ENCODE measurements around the gene MINDY2. TPM values are rescaled to one million over a fixed set of nuclear protein-coding genes. Genes with fewer than 3 reads are reported as not detected.
A peak's percentile ranks its signal among the peaks of the same experiment; 100 is the strongest.
"Not testable (repeated sequence)": the region's sequence is repeated elsewhere in the genome, so short reads cannot be mapped to it uniquely, and the experiment has no call there.

MINDY2 gene
- total RNA-seq, 1 donor from 2014 or later = 25.0 TPM

DNA sequence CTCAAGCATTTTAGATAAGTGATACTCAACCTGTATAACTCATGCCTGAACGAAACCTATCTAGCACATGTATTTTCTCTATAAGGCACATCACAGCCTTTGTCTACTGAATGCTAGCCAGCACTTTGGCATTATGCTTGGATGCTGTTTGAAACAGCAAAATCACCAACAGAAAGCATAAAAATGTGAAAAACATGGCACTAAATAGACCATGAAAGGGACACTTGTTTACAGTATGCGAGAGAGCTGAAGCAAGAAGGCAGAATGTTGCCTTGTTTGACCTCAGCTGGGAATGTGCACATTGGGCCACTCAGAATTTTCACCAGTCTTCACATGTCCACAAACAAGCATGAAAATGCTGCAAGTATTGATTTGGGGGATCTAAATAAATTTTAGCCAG, 59.5 kb downstream of the MINDY2 start:
- no peak overlapping the region for H3K27ac ChIP-seq
- H4K20me1 ChIP-seq (ENCODE audit: low read depth) = no peaks in the 10 kb centered on the region
- Mint-ChIP-seq H3K4me1 (peaks cover 16% of the 10 kb centered on the region), H3K36me3 (peaks cover 12% of the 10 kb centered on the region), H3K4me3 (no peak overlapping the region), H3K27ac (no peak overlapping the region), H3K27me3 (ENCODE audit: insufficient read depth, low read depth) (no peaks in the 10 kb centered on the region), H3K9me3 (no peaks in the 10 kb centered on the region)
- no peaks in the 10 kb centered on the region for H3K9me3 ChIP-seq (ENCODE audit: low read depth)
- peaks cover 30% of the 10 kb centered on the region for H3F3A ChIP-seq (ENCODE audit: low read depth)
- no peak for DNase-seq (ENCODE audit: low spot score)
- H3K4me3 ChIP-seq = no peak overlapping the region
- peaks cover 8% of the 10 kb centered on the region for H3K36me3 ChIP-seq
- no peak overlapping the region for H3K9ac ChIP-seq
- H3K27me3 ChIP-seq = no peaks in the 10 kb centered on the region
- no peak overlapping the region for H2AFZ ChIP-seq (replicated peaks)
- TF ChIP-seq EZH2phosphoT487 (IDR thresholded peaks at IDR 0.05) (no peak), CTCF (IDR thresholded peaks at IDR 0.05) (no peak), EZH2 (IDR thresholded peaks at IDR 0.05) (no peak)
- peaks cover 23% of the 10 kb centered on the region for H3K4me1 ChIP-seq
- H3K4me2 ChIP-seq = no peak overlapping the region
- H3K79me2 ChIP-seq (ENCODE audit: low read depth) = peaks cover 6% of the 10 kb centered on the region

- peaks cover 16% of the 10 kb centered on the region for H3K4me1 Mint-ChIP-seq
- H3K27ac Mint-ChIP-seq = peak overlapping the region; percentile 38
- DNase-seq (ENCODE audit: low spot score) = peak; percentile 57
- H3K27ac ChIP-seq = peak overlapping the region; percentile 93
- not testable (repeated sequence) for H3K36me3 Mint-ChIP-seq; H3K9me3 ChIP-seq (ENCODE audit: low read depth); H3K27me3 ChIP-seq; H3K9ac ChIP-seq; H3K9me3 Mint-ChIP-seq; H3K27me3 Mint-ChIP-seq (ENCODE audit: insufficient read depth, low read depth); H4K20me1 ChIP-seq (ENCODE audit: low read depth); H3K79me2 ChIP-seq (ENCODE audit: low read depth); H3K36me3 ChIP-seq
- peaks cover 30% of the 10 kb centered on the region for H3F3A ChIP-seq (ENCODE audit: low read depth)
- H3K4me2 ChIP-seq = peak overlapping the region; percentile 76
- H2AFZ ChIP-seq (replicated peaks) = peak overlapping the region; percentile 30
- peak; percentile 27 for TF ChIP-seq EZH2phosphoT487 (IDR thresholded peaks at IDR 0.05)
- H3K4me3 ChIP-seq = peak overlapping the region; percentile 45
- peak overlapping the region; percentile 69 for H3K4me3 Mint-ChIP-seq
- peaks cover 23% of the 10 kb centered on the region for H3K4me1 ChIP-seq
These were observed 62.8 kb downstream of the MINDY2 start for GRCh38 chr15:58833681-58834426.

DNA sequence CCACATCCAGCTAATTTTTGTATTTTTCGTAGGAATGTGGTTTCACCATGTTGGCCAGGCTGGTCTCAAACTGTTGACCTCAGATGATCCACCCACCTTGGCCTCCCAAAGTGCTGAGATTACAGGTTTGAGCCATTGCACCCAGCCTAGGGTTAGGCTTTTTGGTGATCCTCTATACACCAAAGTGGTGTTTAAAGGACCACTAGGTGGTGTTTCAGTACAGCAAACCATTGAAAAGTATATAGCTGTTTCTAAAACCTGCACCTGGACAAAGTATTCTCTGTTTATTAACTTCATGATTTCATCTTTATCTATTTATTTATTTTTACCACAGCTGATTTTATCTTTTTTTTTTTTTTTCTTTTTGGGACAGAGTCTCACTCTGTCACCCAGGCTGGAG, 68.4 kb downstream of the MINDY2 start:
- Histone ChIP-seq H3K36me3 (no peaks in the 10 kb centered on the region), H2AFZ (replicated peaks) (no peak overlapping the region), H4K20me1 (ENCODE audit: low read depth) (no peaks in the 10 kb centered on the region), H3F3A (ENCODE audit: low read depth) (peaks cover 5% of the 10 kb centered on the region), H3K4me2 (no peak overlapping the region), H3K27me3 (no peaks in the 10 kb centered on the region), H3K4me1 (peaks cover 6% of the 10 kb centered on the region), H3K27ac (no peak overlapping the region), H3K79me2 (ENCODE audit: low read depth) (no peaks in the 10 kb centered on the region), H3K9ac (no peak overlapping the region), H3K9me3 (ENCODE audit: low read depth) (no peaks in the 10 kb centered on the region), H3K4me3 (no peak overlapping the region)
- Mint-ChIP-seq H3K9me3 (no peaks in the 10 kb centered on the region), H3K27ac (no peak overlapping the region), H3K4me1 (no peaks in the 10 kb centered on the region), H3K36me3 (peaks cover 9% of the 10 kb centered on the region), H3K27me3 (ENCODE audit: insufficient read depth, low read depth) (no peaks in the 10 kb centered on the region), H3K4me3 (no peak overlapping the region)
- no peak for DNase-seq (ENCODE audit: low spot score)
- TF ChIP-seq EZH2phosphoT487 (IDR thresholded peaks at IDR 0.05) = no peak
- peak; percentile 34 for TF ChIP-seq CTCF (IDR thresholded peaks at IDR 0.05)

- no peak overlapping the region for H3K4me3 ChIP-seq
- no peaks in the 10 kb centered on the region for H3K9me3 ChIP-seq (ENCODE audit: low read depth)
- H3K36me3 ChIP-seq = no peaks in the 10 kb centered on the region
- no peak overlapping the region for H3K27ac ChIP-seq
- TF ChIP-seq EZH2phosphoT487 (IDR thresholded peaks at IDR 0.05) = no peak
- no peak for TF ChIP-seq EZH2 (IDR thresholded peaks at IDR 0.05)
- TF ChIP-seq CTCF (IDR thresholded peaks at IDR 0.05) = no peak
- peaks cover under 1% of the 10 kb centered on the region for H3K4me1 ChIP-seq
- Mint-ChIP-seq H3K36me3 (peaks cover 9% of the 10 kb centered on the region), H3K4me3 (no peak overlapping the region), H3K4me1 (no peaks in the 10 kb centered on the region), H3K27ac (no peak overlapping the region), H3K27me3 (ENCODE audit: insufficient read depth, low read depth) (no peaks in the 10 kb centered on the region), H3K9me3 (no peaks in the 10 kb centered on the region)
- H3K4me2 ChIP-seq = no peak overlapping the region
- H3K79me2 ChIP-seq (ENCODE audit: low read depth) = no peaks in the 10 kb centered on the region
- DNase-seq (ENCODE audit: low spot score) = no peak
- H4K20me1 ChIP-seq (ENCODE audit: low read depth) = no peaks in the 10 kb centered on the region
- no peak overlapping the region for H2AFZ ChIP-seq (replicated peaks)
- H3F3A ChIP-seq (ENCODE audit: low read depth) = no peaks in the 10 kb centered on the region
- no peak overlapping the region for H3K9ac ChIP-seq
- no peaks in the 10 kb centered on the region for H3K27me3 ChIP-seq
These were observed 68.9 kb downstream of the MINDY2 start for GRCh38 chr15:58840048-58840447.

All from neural progenitor cell (in vitro differentiated cells).